Kidney epithelial cell (primary cell): ENCODE data around the gene ROR1. TPM values are rescaled to one million over a fixed set of nuclear protein-coding genes. Genes with fewer than 3 reads are reported as not detected.

Experiments
- DNase-seq: peaks from one replicate; pipeline ENCODE4 v3.0.0-alpha.2; 2010; ENCODE audit warnings: low read depth
- H3K27me3 ChIP-seq: 2 replicates; pipeline ENCODE4 v1.6.0; 2011; ENCODE audit warnings: low read length; ENCODE audit not compliant: control insufficient read depth, insufficient read depth
- H3K36me3 ChIP-seq: 2 replicates; pipeline ENCODE4 v1.5.1; 2011; ENCODE audit warnings: low read length; ENCODE audit not compliant: control insufficient read depth, insufficient read depth
- H3K4me3 ChIP-seq: 2 replicates; pipeline ENCODE4 v1.5.1; 2011; ENCODE audit warnings: low read depth, mild to moderate bottlenecking, control low read depth, low read length
- total RNA-seq: library from RNA; depleted of rRNA; stranded (reverse); fragments of >200 nt; gene quantifications from 2 replicates; pipeline ENCODE4 v1.2.3, GENCODE V29; 2015
- TF ChIP-seq, protein P1 (sequence below): IDR thresholded peaks from 2 replicates; pipeline ENCODE4 v1.5.1; 2011; ENCODE audit warnings: mild to moderate bottlenecking, moderate library complexity, low read length, control low read depth, inconsistent platforms; ENCODE audit not compliant: insufficient read depth, poor library complexity, severe bottlenecking

The ROR1 gene
- total RNA-seq, 1 donor from 2014 or later, result 21.5 TPM

DNA sequence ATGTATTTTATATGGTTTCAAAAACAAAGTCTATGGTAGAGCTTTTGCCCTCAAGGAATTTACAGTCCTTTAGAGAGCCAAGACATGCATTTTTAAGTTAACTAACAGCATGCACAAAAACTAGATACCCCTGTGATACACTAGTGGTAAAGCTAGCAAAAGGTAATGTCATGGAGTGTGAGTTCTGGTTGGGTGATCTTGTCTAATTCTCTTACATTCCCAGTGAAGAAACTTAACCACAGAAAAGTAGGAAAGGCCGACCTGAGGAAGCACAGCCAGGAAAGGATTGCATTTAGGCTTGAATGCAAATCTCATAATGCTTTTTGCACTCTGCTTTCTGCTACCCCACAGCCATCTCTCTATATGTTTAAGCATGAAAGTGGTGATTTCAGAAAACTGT lies 202.2 kb downstream of the ROR1 start:
- DNase-seq, result no peak
- TF ChIP-seq, protein P1, sequence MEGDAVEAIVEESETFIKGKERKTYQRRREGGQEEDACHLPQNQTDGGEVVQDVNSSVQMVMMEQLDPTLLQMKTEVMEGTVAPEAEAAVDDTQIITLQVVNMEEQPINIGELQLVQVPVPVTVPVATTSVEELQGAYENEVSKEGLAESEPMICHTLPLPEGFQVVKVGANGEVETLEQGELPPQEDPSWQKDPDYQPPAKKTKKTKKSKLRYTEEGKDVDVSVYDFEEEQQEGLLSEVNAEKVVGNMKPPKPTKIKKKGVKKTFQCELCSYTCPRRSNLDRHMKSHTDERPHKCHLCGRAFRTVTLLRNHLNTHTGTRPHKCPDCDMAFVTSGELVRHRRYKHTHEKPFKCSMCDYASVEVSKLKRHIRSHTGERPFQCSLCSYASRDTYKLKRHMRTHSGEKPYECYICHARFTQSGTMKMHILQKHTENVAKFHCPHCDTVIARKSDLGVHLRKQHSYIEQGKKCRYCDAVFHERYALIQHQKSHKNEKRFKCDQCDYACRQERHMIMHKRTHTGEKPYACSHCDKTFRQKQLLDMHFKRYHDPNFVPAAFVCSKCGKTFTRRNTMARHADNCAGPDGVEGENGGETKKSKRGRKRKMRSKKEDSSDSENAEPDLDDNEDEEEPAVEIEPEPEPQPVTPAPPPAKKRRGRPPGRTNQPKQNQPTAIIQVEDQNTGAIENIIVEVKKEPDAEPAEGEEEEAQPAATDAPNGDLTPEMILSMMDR, result no peak
- H3K36me3 ChIP-seq, result no peaks in the 10 kb centered on the region

DNA sequence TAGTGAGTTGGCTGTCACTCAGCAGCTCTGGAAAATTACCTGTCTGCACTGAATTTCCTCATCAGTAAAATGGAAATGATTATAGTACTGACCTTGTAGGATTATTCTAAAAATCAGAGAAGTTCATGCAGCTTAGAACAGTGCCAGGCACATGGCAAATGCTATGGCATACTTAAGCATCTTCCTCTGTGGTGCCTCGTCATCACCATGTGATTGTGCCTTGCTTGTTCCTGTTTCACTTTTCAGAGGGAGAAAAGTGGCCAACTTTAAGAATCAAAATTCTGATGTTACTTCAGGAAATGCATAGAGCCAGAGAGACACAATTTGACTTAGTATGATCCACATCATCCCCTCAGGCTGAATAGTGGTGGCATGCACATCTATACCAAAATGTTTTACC lies 203.6 kb downstream of the ROR1 start:
- H3K4me3 ChIP-seq, result no peak overlapping the region
- no peak for DNase-seq
- no peaks in the 10 kb centered on the region for H3K27me3 ChIP-seq
- TF ChIP-seq, protein P1, result no peak
- no peaks in the 10 kb centered on the region for H3K36me3 ChIP-seq

More for the DNA sequence above, 202.2 kb downstream of the ROR1 start:
- Histone ChIP-seq H3K4me3 (no peak overlapping the region), H3K27me3 (no peaks in the 10 kb centered on the region)

DNA sequence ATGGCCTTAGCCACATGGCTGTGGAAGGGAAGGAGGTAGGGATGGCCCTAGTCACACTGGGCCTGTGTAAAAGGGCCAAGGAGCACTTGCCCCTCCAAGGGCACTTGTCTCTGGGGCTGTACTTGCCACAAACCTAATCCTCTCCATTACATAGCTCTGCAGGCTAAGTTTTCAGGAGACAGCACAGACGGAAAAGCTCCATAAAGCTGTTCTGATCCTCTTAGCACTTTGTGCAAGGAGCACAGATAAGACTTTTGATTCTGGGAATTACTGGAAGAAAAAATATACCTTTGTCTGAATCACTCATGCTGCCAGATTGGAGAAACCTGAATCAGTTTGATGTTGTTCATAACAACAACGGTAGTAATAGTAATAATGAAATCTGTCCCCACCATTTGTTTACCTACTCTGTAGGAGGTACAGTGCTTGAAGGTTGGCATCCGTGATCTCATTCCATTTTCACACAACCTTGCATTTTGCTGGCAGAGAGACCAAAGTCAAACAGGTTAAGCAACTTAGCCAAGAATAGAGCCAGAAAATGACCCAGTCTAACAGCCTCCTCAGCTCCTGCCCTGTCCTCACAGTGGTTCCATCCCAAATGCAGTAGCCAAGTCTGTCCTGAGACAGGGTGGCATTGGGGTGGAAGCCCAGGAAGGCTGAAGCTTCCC lies 207.1 kb downstream of the ROR1 start:
- no peaks in the 10 kb centered on the region for H3K27me3 ChIP-seq
- TF ChIP-seq, protein P1, result no peak
- H3K36me3 ChIP-seq, result no peaks in the 10 kb centered on the region
- DNase-seq, result no peak
- no peak overlapping the region for H3K4me3 ChIP-seq

DNA sequence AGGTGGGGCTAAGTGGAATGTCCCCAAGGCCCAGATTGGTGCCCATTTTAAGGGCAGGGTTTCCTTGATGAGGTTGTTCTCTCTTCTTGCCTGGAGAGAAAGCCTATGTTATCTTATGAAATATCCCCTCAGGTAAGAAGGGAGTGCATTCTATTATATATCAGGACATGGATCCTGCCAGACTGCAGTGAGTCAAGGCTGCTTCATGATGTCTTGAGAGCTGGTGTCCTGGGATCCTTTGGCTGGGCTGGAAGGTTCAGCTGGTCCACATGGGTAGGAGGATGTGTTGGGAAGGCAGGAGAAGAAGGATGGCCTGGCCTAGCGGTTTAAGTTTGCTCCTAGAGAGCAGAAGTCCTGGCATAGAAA lies 207.6 kb downstream of the ROR1 start:
- no peaks in the 10 kb centered on the region for H3K27me3 ChIP-seq
- TF ChIP-seq, protein P1, result no peak
- DNase-seq, result no peak
- H3K36me3 ChIP-seq, result no peaks in the 10 kb centered on the region
- H3K4me3 ChIP-seq, result no peak overlapping the region

DNA sequence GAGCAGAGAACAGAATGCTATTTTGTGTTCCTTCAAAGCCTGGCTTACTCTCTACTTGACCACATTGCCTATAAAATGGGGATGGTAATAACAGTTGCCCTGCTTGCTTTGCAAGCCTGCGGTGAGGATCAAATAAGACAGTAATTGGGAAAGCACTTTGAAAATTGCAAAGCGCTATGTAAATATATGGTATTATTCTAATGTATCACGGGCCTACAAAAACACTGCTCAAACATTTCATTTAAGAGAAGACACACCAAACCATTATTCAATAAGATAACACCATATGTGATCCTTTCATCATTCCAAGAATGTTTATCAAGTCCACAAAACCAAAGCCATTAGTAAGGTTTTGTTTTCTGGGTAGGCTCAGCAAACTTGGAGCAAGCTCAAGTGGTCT lies 208.4 kb downstream of the ROR1 start:
- TF ChIP-seq, protein P1, result no peak
- no peaks in the 10 kb centered on the region for H3K27me3 ChIP-seq
- no peak for DNase-seq
- no peak overlapping the region for H3K4me3 ChIP-seq
- no peaks in the 10 kb centered on the region for H3K36me3 ChIP-seq
